H9 (cell line): Measurements from ENCODE around the gene SSNA1. TPM values are rescaled to one million over a fixed set of nuclear protein-coding genes. Genes with fewer than 3 reads are reported as not detected.

Experiments
- DNase-seq: peaks from one replicate; pipeline ENCODE4 v3.0.0-alpha.2; 2017
- H2AFZ ChIP-seq: one replicate; pipeline ENCODE4 v1.6.1; 2013; ENCODE audit warnings: mild to moderate bottlenecking, low read length, control low read depth, moderate library complexity
- H2AK5ac ChIP-seq: 2 replicates; pipeline ENCODE4 v1.6.1; 2013; ENCODE audit warnings: low read length, control low read depth, mixed read lengths; ENCODE audit not compliant: insufficient read length
- H2BK120ac ChIP-seq: one replicate; pipeline ENCODE4 v1.6.1; 2013; ENCODE audit warnings: low read depth, mild to moderate bottlenecking, low read length, control low read depth, inconsistent platforms; ENCODE audit not compliant: poor library complexity, severe bottlenecking
- H2BK12ac ChIP-seq: 2 replicates; pipeline ENCODE4 v1.6.1; 2013; ENCODE audit warnings: low read length, control low read depth, mixed read lengths, low read depth; ENCODE audit not compliant: insufficient read length
- H2BK15ac ChIP-seq: 2 replicates; pipeline ENCODE4 v1.6.1; 2013; ENCODE audit warnings: low read depth, low read length, control low read depth
- H2BK20ac ChIP-seq: one replicate; pipeline ENCODE4 v1.6.1; 2013; ENCODE audit warnings: low read depth, mild to moderate bottlenecking, low read length, control low read depth, inconsistent platforms; ENCODE audit not compliant: poor library complexity, severe bottlenecking
- H2BK5ac ChIP-seq: 2 replicates; pipeline ENCODE4 v1.6.1; 2013; ENCODE audit warnings: low read length, control low read depth, mixed read lengths; ENCODE audit not compliant: insufficient read length
- H3K14ac ChIP-seq: 2 replicates; pipeline ENCODE4 v1.6.1; 2013; ENCODE audit warnings: low read length, control low read depth; ENCODE audit not compliant: insufficient read depth
- H3K18ac ChIP-seq: 2 replicates; pipeline ENCODE4 v1.6.1; 2013; ENCODE audit warnings: low read depth, mild to moderate bottlenecking, mixed read lengths, low read length, control low read depth; ENCODE audit not compliant: insufficient read length
- H3K23ac ChIP-seq: 2 replicates; pipeline ENCODE4 v1.6.1; 2013; ENCODE audit warnings: low read length, control low read depth, mixed read lengths, low read depth; ENCODE audit not compliant: insufficient read length
- H3K23me2 ChIP-seq: 2 replicates; pipeline ENCODE4 v1.6.1; 2013; ENCODE audit warnings: low read depth, mild to moderate bottlenecking, mixed read lengths, low read length, control low read depth; ENCODE audit not compliant: insufficient read length, poor library complexity, severe bottlenecking
- H3K27ac ChIP-seq: 2 replicates; pipeline ENCODE4 v1.5.1; 2013; ENCODE audit warnings: low read length, control low read depth, mixed read lengths, low read depth; ENCODE audit not compliant: insufficient read length
- H3K27me3 ChIP-seq: 2 replicates; pipeline ENCODE4 v1.6.1; 2013; ENCODE audit warnings: low read length, control low read depth, inconsistent platforms; ENCODE audit not compliant: insufficient read depth
- H3K4ac ChIP-seq: 2 replicates; pipeline ENCODE4 v1.6.1; 2013; ENCODE audit warnings: low read depth, mild to moderate bottlenecking, control low read depth, inconsistent platforms, low read length, moderate library complexity
- H3K4me1 ChIP-seq: 2 replicates; pipeline ENCODE4 v1.6.1; 2013; ENCODE audit warnings: low read length, control low read depth, inconsistent platforms; ENCODE audit not compliant: insufficient read depth
- H3K4me2 ChIP-seq: 2 replicates; pipeline ENCODE4 v1.6.1; 2013; ENCODE audit warnings: low read length, control low read depth, mixed read lengths; ENCODE audit not compliant: insufficient read length, insufficient read depth
- H3K56ac ChIP-seq: 2 replicates; pipeline ENCODE4 v1.6.1; 2013; ENCODE audit warnings: low read depth, mild to moderate bottlenecking, mixed read lengths, low read length, control low read depth; ENCODE audit not compliant: insufficient read length
- H3K79me1 ChIP-seq: 2 replicates; pipeline ENCODE4 v1.6.1; 2013; ENCODE audit warnings: low read depth, mild to moderate bottlenecking, moderate library complexity, low read length, control low read depth, inconsistent platforms; ENCODE audit not compliant: insufficient read depth, poor library complexity, severe bottlenecking
- H3K79me2 ChIP-seq: 2 replicates; pipeline ENCODE4 v1.6.1; 2013; ENCODE audit warnings: low read length, control low read depth, inconsistent platforms; ENCODE audit not compliant: insufficient read depth
- H3K9ac ChIP-seq: 2 replicates; pipeline ENCODE4 v1.6.1; 2013; ENCODE audit warnings: low read length, control low read depth, mixed read lengths; ENCODE audit not compliant: insufficient read length; ENCODE audit errors: extremely low read depth
- H3K9me3 ChIP-seq: one replicate; pipeline ENCODE4 v1.6.1; 2013; ENCODE audit warnings: low read depth, low read length, inconsistent platforms; ENCODE audit not compliant: control insufficient read depth
- H3T11ph ChIP-seq: one replicate; pipeline ENCODE4 v1.6.1; 2013; ENCODE audit warnings: mild to moderate bottlenecking, low read length, control low read depth, inconsistent platforms
- H4K20me1 ChIP-seq: one replicate; pipeline ENCODE4 v1.6.1; 2013; ENCODE audit not compliant: control insufficient read depth, insufficient read length, insufficient read depth
- H4K5ac ChIP-seq: 2 replicates; pipeline ENCODE4 v1.6.1; 2013; ENCODE audit warnings: low read depth, mild to moderate bottlenecking, mixed read lengths, low read length, control low read depth; ENCODE audit not compliant: insufficient read length
- H4K8ac ChIP-seq: replicated peaks from 2 replicates; pipeline ENCODE4 v1.6.1; 2013; ENCODE audit warnings: low read length, control low read depth, mixed read lengths, low read depth; ENCODE audit not compliant: insufficient read length
- H4K91ac ChIP-seq: 2 replicates; pipeline ENCODE4 v1.6.1; 2013; ENCODE audit warnings: low read depth, mild to moderate bottlenecking, moderate library complexity, mixed read lengths, low read length, control low read depth; ENCODE audit not compliant: insufficient read length
- H3K27ac Mint-ChIP-seq, 3 experiments: 2 replicates in 2 of 3; 3 replicates in 1 of 3; pipeline ENCODE4 v1.8.0; 2020 to 2021; ENCODE audit warnings: mixed read lengths in 3 of 3, mild to moderate bottlenecking in 1 of 3, moderate library complexity in 1 of 3
- H3K27me3 Mint-ChIP-seq: 2 replicates; pipeline ENCODE4 v1.8.0; 2021; ENCODE audit warnings: low read depth, mild to moderate bottlenecking, moderate library complexity, mixed read lengths
- H3K36me3 Mint-ChIP-seq, 3 experiments: 2 replicates in 2 of 3; 3 replicates in 1 of 3; pipeline ENCODE4 v1.8.0; 2020 to 2021; ENCODE audit warnings: low read depth in 3 of 3, mixed read lengths in 3 of 3; ENCODE audit not compliant: insufficient read depth in 1 of 3
- H3K4me1 Mint-ChIP-seq, 2 experiments: 2 replicates each; pipeline ENCODE4 v1.8.0; 2020; ENCODE audit warnings: mixed read lengths in 2 of 2
- H3K4me3 Mint-ChIP-seq, 2 experiments: 2 replicates in 1 of 2; 3 replicates in 1 of 2; pipeline ENCODE4 v1.8.0; 2020 to 2021; ENCODE audit warnings: mild to moderate bottlenecking in 2 of 2, mixed read lengths in 2 of 2, moderate library complexity in 1 of 2
- H3K9me3 Mint-ChIP-seq, 2 experiments: 2 replicates in 1 of 2; 3 replicates in 1 of 2; pipeline ENCODE4 v1.8.0; 2020; ENCODE audit warnings: mild to moderate bottlenecking in 2 of 2, mixed read lengths in 2 of 2, moderate library complexity in 1 of 2
- CTCF ChIP-seq: fragments of 200-600 bp; sonication (generic); conservative IDR thresholded peaks from 3 replicates; pipeline ENCODE4 v1.8.0; 2021; ENCODE audit warnings: antibody characterized with exemption, mild to moderate bottlenecking
- WGBS: extraction: QIAGEN DNeasy Blood & Tissue Kit; methylation state at CpG from one replicate; pipeline ENCODE4 v1.1.7; 2013; ENCODE audit warnings: missing lambda C conversion rate, low lambda C conversion rate, mixed read lengths; ENCODE audit not compliant: insufficient read length; ENCODE audit errors: extremely low coverage; 5-methylcytosine and 5-hydroxymethylcytosine counted together
- total RNA-seq: library from RNA; stranded (reverse); gene quantifications from 2 replicates; pipeline ENCODE4 v1.2.1, GENCODE V29; 2021

The SSNA1 gene
- total RNA-seq, 1 experiment from 2014 or later = 69.2 TPM

- Histone ChIP-seq H3K9me3 (no peaks in the 10 kb centered on the region), H3K4me2 (peak within 1 kb of the TSS; percentile 27), H2BK20ac (no peak within 1 kb of the TSS), H3K79me2 (no peaks in the 10 kb centered on the region), H3T11ph (no peak within 1 kb of the TSS), H2AFZ (no peak within 1 kb of the TSS), H2BK120ac (no peak within 1 kb of the TSS), H3K79me1 (no peaks in the 10 kb centered on the region), H2BK5ac (no peak within 1 kb of the TSS), H3K9ac (no peak within 1 kb of the TSS), H3K4me1 (no peaks in the 10 kb centered on the region), H3K23ac (no peak within 1 kb of the TSS), H4K20me1 (no peaks in the 10 kb centered on the region), H4K8ac (no peak within 1 kb of the TSS), H4K91ac (no peak within 1 kb of the TSS), H3K27ac (no peak within 1 kb of the TSS), H4K5ac (no peak within 1 kb of the TSS), H3K56ac (no peak within 1 kb of the TSS), H3K23me2 (peaks cover 18% of the 10 kb centered on the region), H2BK15ac (no peak within 1 kb of the TSS), H2BK12ac (no peak within 1 kb of the TSS), H3K27me3 (no peaks in the 10 kb centered on the region), H3K4ac (no peak within 1 kb of the TSS), H3K14ac (no peak within 1 kb of the TSS; the same call in 1 of the 2 replicates), H3K18ac (no peak within 1 kb of the TSS), H2AK5ac (no peak within 1 kb of the TSS)
- H3K36me3 Mint-ChIP-seq = no peaks in the 10 kb centered on the region
- WGBS = no CpG with 5 or more reads among the region's 25 CpGs
- TF ChIP-seq CTCF = peak; percentile 95
- peak; percentile 90 for DNase-seq
- H3K4me3 Mint-ChIP-seq = peak within 1 kb of the TSS in 1 of 2 experiments; percentile 73; a peak in 2 of 5 replicates
- H3K27me3 Mint-ChIP-seq = no peaks in the 10 kb centered on the region; the same call in 1 of the 2 replicates
- H3K9me3 Mint-ChIP-seq = no peaks in the 10 kb centered on the region
- no peak within 1 kb of the TSS for H3K27ac Mint-ChIP-seq
- H3K4me1 Mint-ChIP-seq = peaks cover 2 to 5% of the 10 kb centered on the region in 2 experiments
These were observed 38.8 kb downstream of the SSNA1 start, which contains the start of gene RNF224 for GRCh38 chr9:137227054-137227852. RNF224 (plus strand) TSS chr9:137227502; CDS start chr9:137228336, 834 bp downstream.
